Gastroesophageal sphincter (tissue), 3 donors: ENCODE data around the gene AIMP1.

ENCODE experiments used
- EP300 ChIP-seq: sonication (generic); formaldehyde crosslinking; IDR thresholded peaks from one replicate; pipeline ENCODE4 v1.6.1; 2017; ENCODE audit warnings: antibody characterized with exemption, mild to moderate bottlenecking
- POLR2A ChIP-seq, 2 donors: fragments of 450-650 bp; IDR thresholded peaks; one replicate each; pipeline ENCODE4 v1.6.1; 2017; ENCODE audit warnings: antibody characterized with exemption in 2 of 2, mild to moderate bottlenecking in 2 of 2, moderate library complexity in 1 of 2
- POLR2AphosphoS5 ChIP-seq: sonication (generic); formaldehyde crosslinking; IDR thresholded peaks from one replicate; pipeline ENCODE4 v1.6.1; 2017; ENCODE audit warnings: antibody characterized with exemption
- TF ChIP-seq, protein P1 (sequence below), 4 experiments: fragments of 200-600 bp in 2 of 4; fragments of 450-650 bp in 2 of 4; sonication (generic) in 1 of 4; IDR thresholded peaks; one replicate each; pipeline ENCODE4 v1.5.1; 2017 to 2019; ENCODE audit warnings: antibody characterized with exemption in 4 of 4, mild to moderate bottlenecking in 2 of 4, moderate library complexity in 2 of 4

DNA sequence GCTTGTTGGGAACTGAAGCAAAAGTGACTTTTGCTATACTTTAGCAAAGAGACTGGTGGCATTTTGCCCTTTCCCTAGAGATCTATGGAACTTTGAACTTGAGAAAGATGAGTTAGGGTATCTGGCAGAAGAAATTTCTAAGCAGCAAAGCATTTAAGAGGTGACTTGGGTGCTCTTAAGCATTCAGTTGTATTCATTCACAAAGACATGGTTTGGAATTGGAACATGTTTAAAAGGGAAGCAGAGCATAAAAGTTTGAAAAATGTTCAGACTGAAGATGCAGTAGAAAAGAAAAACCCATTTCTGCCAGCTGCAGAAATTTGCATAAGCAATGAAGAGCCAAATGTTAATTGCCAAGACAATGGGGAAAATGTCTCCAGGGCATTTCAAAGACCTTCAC lies 21.6 kb downstream of the AIMP1 start:
- TF ChIP-seq, protein P1, sequence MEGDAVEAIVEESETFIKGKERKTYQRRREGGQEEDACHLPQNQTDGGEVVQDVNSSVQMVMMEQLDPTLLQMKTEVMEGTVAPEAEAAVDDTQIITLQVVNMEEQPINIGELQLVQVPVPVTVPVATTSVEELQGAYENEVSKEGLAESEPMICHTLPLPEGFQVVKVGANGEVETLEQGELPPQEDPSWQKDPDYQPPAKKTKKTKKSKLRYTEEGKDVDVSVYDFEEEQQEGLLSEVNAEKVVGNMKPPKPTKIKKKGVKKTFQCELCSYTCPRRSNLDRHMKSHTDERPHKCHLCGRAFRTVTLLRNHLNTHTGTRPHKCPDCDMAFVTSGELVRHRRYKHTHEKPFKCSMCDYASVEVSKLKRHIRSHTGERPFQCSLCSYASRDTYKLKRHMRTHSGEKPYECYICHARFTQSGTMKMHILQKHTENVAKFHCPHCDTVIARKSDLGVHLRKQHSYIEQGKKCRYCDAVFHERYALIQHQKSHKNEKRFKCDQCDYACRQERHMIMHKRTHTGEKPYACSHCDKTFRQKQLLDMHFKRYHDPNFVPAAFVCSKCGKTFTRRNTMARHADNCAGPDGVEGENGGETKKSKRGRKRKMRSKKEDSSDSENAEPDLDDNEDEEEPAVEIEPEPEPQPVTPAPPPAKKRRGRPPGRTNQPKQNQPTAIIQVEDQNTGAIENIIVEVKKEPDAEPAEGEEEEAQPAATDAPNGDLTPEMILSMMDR (IDR thresholded peaks at IDR 0.05), result no peak
- TF ChIP-seq POLR2AphosphoS5 (no peak), POLR2A (IDR thresholded peaks at IDR 0.05) (no peak), EP300 (no peak)
